ENCODE data around the gene SLC2A9.

GRCh38 chr4:10001757-10002156 is 19.5 kb downstream of the SLC2A9 start:
- no peak for TF ChIP-seq CTCF (IDR thresholded peaks at IDR 0.05)
- no peak for TF ChIP-seq POLR2A (IDR thresholded peaks at IDR 0.05; ENCODE audit: low read depth)
- TF ChIP-seq EP300 (IDR thresholded peaks at IDR 0.05) = no peak
